ENCODE measurements around the gene C7orf57. TPM values are rescaled to one million over a fixed set of nuclear protein-coding genes. Genes with fewer than 3 reads are reported as not detected.
"Not testable (repeated sequence)": the region's sequence is repeated elsewhere in the genome, so short reads cannot be mapped to it uniquely, and the experiment has no call there.

Gene C7orf57
- under 1 TPM in 1 of 4 donors, not detected in 3; 0.39 TPM for total RNA-seq

- H3K4me3 ChIP-seq (ENCODE audit: low read depth, poor library complexity, severe bottlenecking), result peak within 1 kb of the TSS; percentile 7
- TF ChIP-seq POLR2A (IDR thresholded peaks at IDR 0.05) (no peak), CTCF (IDR thresholded peaks at IDR 0.05) (no peak)
- intact Hi-C loops (cut with DNase I; ENCODE audit: low total_unique reads), result no loop called here
These were observed at the start of gene C7orf57 for GRCh38 chr7:48035301-48035966. Gene C7orf57 (plus strand): TSS chr7:48035543. CDS start chr7:48036309, 766 bp downstream.

GRCh38 chr7:47988496-47989386, 46.6 kb upstream of the C7orf57 start:
- 81 to 82% methylated on average over 8 of the region's 8 CpGs for WGBS, 2 donors
- intact Hi-C loops (cut with DNase I; ENCODE audit: low total_unique reads), result no loop called here
- no peak for DNase-seq (ENCODE audit: low spot score in 2 of 2)
- TF ChIP-seq POLR2A (IDR thresholded peaks at IDR 0.05) (no peak), CTCF (IDR thresholded peaks at IDR 0.05) (no peak)
- H3K4me3 ChIP-seq (ENCODE audit: low read depth, poor library complexity, severe bottlenecking), result no peak overlapping the region

More at GRCh38 chr7:48035301-48035966, at the start of gene C7orf57:
- DNase-seq (ENCODE audit: low spot score in 2 of 2), result peak; percentile 75 to 96
- WGBS, 2 donors, result 1% methylated on average over 28 to 43 of the region's 62 CpGs

- intact Hi-C loops (cut with DNase I; ENCODE audit: low total_unique reads), result loop anchor here (10.0 kb wide), 1 partner anchor 115 kb away; no protein-coding TSS in a partner anchor
- 77 to 79% methylated on average over 10 of the region's 10 CpGs for WGBS, 2 donors
These were observed 45.5 kb upstream of the C7orf57 start for GRCh38 chr7:47989607-47990400.

GRCh38 chr7:47990592-47990991, 44.8 kb upstream of the C7orf57 start:
- TF ChIP-seq POLR2A (IDR thresholded peaks at IDR 0.05), result no peak
- no peak for TF ChIP-seq CTCF (IDR thresholded peaks at IDR 0.05)
- H3K4me3 ChIP-seq (ENCODE audit: low read depth, poor library complexity, severe bottlenecking), result no peak overlapping the region
- no peak for DNase-seq (ENCODE audit: low spot score in 2 of 2)
- intact Hi-C loops (cut with DNase I; ENCODE audit: low total_unique reads), result loop anchor here (10.0 kb wide), 1 partner anchor 114 kb away; no protein-coding TSS in a partner anchor
- 96 to 98% methylated on average over 5 of the region's 5 CpGs for WGBS, 2 donors

More at GRCh38 chr7:47989607-47990400, 45.5 kb upstream of the C7orf57 start:
- not testable (repeated sequence) for DNase-seq (ENCODE audit: low spot score in 2 of 2); H3K4me3 ChIP-seq (ENCODE audit: low read depth, poor library complexity, severe bottlenecking)

- WGBS, 2 donors, result 82 to 88% methylated on average over 1 of the region's 1 CpG
- no peak for DNase-seq (ENCODE audit: low spot score in 2 of 2)
- intact Hi-C loops (cut with DNase I; ENCODE audit: low total_unique reads), result loop anchor here (10.0 kb wide), 1 partner anchor 114 kb away; no protein-coding TSS in a partner anchor
- TF ChIP-seq CTCF (IDR thresholded peaks at IDR 0.05) (no peak), POLR2A (IDR thresholded peaks at IDR 0.05) (no peak)
- H3K4me3 ChIP-seq (ENCODE audit: low read depth, poor library complexity, severe bottlenecking), result no peak overlapping the region
These were observed 44.1 kb upstream of the C7orf57 start for GRCh38 chr7:47991270-47991669.

Data from lower leg skin (tissue), 4 donors.